Chondrocyte (in vitro differentiated cells): ENCODE results near the gene PGAM2. TPM values are rescaled to one million over a fixed set of nuclear protein-coding genes. Genes with fewer than 3 reads are reported as not detected.
"Not testable (repeated sequence)": the region's sequence is repeated elsewhere in the genome, so short reads cannot be mapped to it uniquely, and the experiment has no call there.

ENCODE experiments used
- DNase-seq: peaks from one replicate; pipeline ENCODE4 v3.0.0; 2021; ENCODE audit warnings: mixed read lengths, low spot score
- H3K27ac Mint-ChIP-seq: one replicate; pipeline ENCODE4 v1.8.0; 2021; ENCODE audit warnings: mild to moderate bottlenecking, moderate library complexity, mixed read lengths; ENCODE audit not compliant: unreplicated experiment
- H3K27me3 Mint-ChIP-seq: 2 replicates; pipeline ENCODE4 v1.8.0; 2021; ENCODE audit warnings: low read depth, mixed read lengths
- H3K36me3 Mint-ChIP-seq: 2 replicates; pipeline ENCODE4 v1.8.0; 2021; ENCODE audit warnings: low read depth, mixed read lengths
- H3K4me1 Mint-ChIP-seq: 2 replicates; pipeline ENCODE4 v1.8.0; 2021; ENCODE audit warnings: low read depth, mild to moderate bottlenecking, mixed read lengths
- H3K4me3 Mint-ChIP-seq: one replicate; pipeline ENCODE4 v1.8.0; 2021; ENCODE audit warnings: mild to moderate bottlenecking, moderate library complexity, mixed read lengths; ENCODE audit not compliant: unreplicated experiment
- H3K9me3 Mint-ChIP-seq: 2 replicates; pipeline ENCODE4 v1.8.0; 2021; ENCODE audit warnings: low read depth, mixed read lengths
- CTCF ChIP-seq: fragments of 200-600 bp; sonication (generic); IDR thresholded peaks from 2 replicates; pipeline ENCODE4 v1.5.0; 2021; ENCODE audit warnings: antibody characterized with exemption, mild to moderate bottlenecking, moderate library complexity
- microRNA-seq: library from miRNA; unstranded; fragments of <30 nt; microRNA quantifications from one replicate; pipeline ENCODE4 v1.2.0, GENCODE V29; 2020; ENCODE audit warnings: borderline number of aligned reads
- total RNA-seq: library from RNA; stranded (reverse); gene quantifications from 3 replicates; pipeline ENCODE4 v1.2.1, GENCODE V29; 2021

Gene PGAM2
- total RNA-seq, 1 donor from 2014 or later: 0.25 TPM

DNA sequence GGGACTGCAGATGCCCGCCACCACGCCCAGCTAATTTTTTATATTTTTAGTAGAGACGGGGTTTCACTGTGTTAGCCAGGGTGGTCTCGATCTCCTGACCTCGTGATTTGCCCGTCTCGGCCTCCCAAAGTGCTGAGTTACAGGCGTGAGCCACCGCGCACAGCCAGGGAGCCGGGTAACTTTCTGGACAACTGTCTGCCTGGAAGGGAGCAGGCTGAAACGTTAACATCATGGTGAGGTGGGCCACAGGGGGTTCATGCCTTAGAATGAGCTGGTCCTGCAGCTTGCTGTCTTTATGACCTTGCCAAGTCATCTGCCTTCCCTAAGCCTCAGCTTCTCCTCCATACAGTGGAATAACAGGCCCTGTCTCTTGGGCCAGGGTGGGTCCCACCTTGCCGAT is 34.0 kb downstream of the PGAM2 start:
- not testable (repeated sequence) for H3K4me1 Mint-ChIP-seq, H3K27me3 Mint-ChIP-seq, H3K9me3 Mint-ChIP-seq, H3K4me3 Mint-ChIP-seq, H3K27ac Mint-ChIP-seq, DNase-seq, H3K36me3 Mint-ChIP-seq

DNA sequence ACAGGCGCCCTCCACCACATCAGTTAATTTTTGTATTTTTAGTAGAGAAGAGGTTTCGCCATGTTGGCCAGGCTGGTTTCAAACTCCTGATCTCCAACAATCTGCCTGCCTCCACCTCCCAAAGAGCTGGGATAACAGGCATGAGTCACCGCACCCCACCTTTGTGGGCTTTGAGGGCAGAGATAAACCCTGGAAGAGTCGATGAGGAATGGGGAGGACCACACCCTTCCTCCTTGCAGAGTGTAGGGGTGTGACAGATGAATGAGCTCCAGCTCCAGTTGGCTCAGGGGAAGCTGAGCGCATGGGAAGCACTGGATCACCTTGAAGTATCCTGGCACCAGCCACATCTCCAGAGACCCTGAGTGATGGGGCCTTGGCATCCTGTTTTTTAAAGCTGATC is 35.3 kb downstream of the PGAM2 start:
- not testable (repeated sequence) for H3K27ac Mint-ChIP-seq, H3K4me3 Mint-ChIP-seq, H3K27me3 Mint-ChIP-seq, H3K4me1 Mint-ChIP-seq, DNase-seq, H3K36me3 Mint-ChIP-seq, H3K9me3 Mint-ChIP-seq

DNA sequence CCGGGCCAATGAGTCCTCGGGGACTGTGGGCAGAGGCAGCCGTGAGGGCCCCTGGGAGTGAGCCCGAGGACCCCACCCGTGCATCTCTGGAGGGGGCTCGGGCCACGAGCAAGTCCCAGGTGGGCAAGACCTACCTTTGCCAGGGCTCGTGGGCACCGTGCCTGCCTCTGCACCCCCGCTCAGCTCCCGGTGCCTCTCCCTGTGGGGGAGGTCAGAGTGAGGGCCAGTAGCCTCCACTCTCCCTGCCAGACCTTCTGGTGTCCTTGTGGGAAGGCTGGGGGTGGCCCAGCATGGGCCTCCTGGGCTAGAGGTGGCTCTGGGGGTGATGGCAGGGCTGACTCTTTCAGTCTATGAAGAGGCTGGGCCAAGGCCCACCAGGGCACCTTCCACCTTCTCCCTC is 35.9 kb downstream of the PGAM2 start:
- H3K27ac Mint-ChIP-seq, H3K9me3 Mint-ChIP-seq, H3K36me3 Mint-ChIP-seq, H3K4me1 Mint-ChIP-seq, H3K27me3 Mint-ChIP-seq, DNase-seq, H3K4me3 Mint-ChIP-seq: not testable (repeated sequence)

DNA sequence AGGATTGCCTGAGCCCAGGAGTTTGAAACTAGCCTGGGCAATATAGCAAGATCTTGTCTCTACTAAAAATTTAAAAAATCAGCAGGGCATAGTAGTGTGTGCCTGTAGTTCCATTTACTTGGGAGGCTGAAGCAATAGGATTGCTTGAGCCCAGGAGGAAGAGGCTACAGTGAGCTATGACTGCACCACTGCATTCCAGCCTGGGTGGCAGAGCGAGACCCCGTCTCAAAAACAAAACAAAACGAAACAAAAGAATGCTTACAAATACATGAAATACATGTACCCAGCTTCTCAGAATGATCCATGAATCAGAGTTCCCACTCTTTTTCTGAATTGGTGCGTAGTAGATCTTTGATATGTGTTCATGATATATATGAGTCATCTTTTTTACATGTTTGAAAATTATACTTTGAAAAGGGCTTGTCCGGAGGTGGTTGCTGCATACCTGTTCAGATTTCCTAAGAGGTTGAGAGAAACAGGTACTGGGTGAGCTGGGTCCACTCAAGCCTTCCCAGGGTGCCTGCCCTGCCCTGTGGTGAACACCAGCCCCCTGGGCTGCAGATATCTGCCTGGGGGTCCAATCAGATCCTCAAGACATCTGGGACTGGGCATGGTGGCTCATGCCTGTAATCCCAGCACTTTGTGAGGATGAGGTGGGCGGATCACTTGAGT is 42.4 kb downstream of the PGAM2 start:
- not testable (repeated sequence) for H3K36me3 Mint-ChIP-seq, H3K27me3 Mint-ChIP-seq, H3K27ac Mint-ChIP-seq, H3K4me3 Mint-ChIP-seq, DNase-seq, H3K9me3 Mint-ChIP-seq, H3K4me1 Mint-ChIP-seq

GRCh38 chr7:44022069-44022468 is 43.3 kb downstream of the PGAM2 start:
- H3K4me1 Mint-ChIP-seq, H3K9me3 Mint-ChIP-seq, H3K36me3 Mint-ChIP-seq, H3K27ac Mint-ChIP-seq, H3K4me3 Mint-ChIP-seq, DNase-seq, H3K27me3 Mint-ChIP-seq: not testable (repeated sequence)

GRCh38 chr7:44019825-44020224 is 45.5 kb downstream of the PGAM2 start:
- not testable (repeated sequence) for H3K27me3 Mint-ChIP-seq, H3K27ac Mint-ChIP-seq, H3K36me3 Mint-ChIP-seq, H3K4me1 Mint-ChIP-seq, DNase-seq, H3K4me3 Mint-ChIP-seq, H3K9me3 Mint-ChIP-seq

DNA sequence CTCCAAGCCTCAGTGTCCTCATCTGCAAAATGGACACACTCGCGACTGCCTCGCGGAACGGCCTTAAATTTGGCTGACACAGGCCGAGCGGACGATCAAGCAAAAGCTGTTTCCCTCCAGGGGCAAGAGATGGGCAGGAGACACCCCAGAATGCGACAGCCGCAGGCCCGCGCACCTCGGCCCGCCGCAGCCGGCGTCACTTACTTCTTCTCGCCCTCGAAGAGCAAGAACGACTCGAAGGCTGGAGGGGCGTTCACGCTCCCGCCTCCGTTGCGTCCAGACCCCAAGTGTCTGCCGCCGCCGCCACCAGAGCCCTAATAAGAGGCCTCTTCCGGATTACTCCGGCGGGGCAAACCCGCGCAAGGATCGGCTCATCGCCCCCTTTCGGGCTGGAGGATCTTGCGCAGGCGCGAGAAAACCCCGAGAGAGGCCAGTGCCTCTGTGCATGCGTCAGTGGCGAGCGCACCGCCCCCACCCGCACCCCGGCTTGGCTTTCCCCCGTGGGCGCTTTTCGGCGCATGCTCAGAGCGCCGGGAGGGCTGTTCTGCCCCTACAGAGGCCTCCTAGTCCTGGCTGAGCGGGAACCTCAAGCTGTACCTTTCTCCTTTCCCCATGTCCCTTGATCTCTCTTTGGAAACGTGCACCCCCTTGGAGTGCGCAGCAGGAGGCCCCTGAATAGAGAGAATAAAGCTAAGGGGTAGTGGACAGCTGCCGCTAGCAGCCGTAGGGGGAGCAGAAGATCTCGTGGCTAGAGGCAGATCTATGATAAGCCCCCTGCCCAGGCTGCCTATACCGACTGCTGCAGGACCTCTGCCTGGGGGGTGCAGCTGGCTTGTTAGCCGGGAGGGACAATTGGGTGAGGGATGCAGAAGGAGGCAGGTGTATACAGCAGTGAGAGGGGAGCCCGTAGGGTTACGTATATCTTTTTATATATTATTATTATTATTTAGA is 46.2 kb downstream of the PGAM2 start:
- peak overlapping the region; percentile 86 for H3K4me3 Mint-ChIP-seq
- not testable (repeated sequence) for H3K36me3 Mint-ChIP-seq, H3K4me1 Mint-ChIP-seq, H3K27me3 Mint-ChIP-seq, H3K9me3 Mint-ChIP-seq
- peak; percentile 98 for DNase-seq
- peak; percentile 84 for TF ChIP-seq CTCF
- peak overlapping the region; percentile 85 for H3K27ac Mint-ChIP-seq

GRCh38 chr7:44015090-44015489 is 50.3 kb downstream of the PGAM2 start:
- not testable (repeated sequence) for DNase-seq, H3K36me3 Mint-ChIP-seq, H3K9me3 Mint-ChIP-seq, H3K27ac Mint-ChIP-seq, H3K4me3 Mint-ChIP-seq, H3K4me1 Mint-ChIP-seq, H3K27me3 Mint-ChIP-seq

Small RNAs within 50 kb of the gene (microRNA-seq; reads per million reads assigned to microRNA genes)
- gene MIR6837 (not detected), gene MIR6838 (not detected)

Other genes starting within 250 kb of the PGAM2 start
- 70.2 to 76.9 TPM (median 72.9 TPM) in 3 replicates for gene MRPS24, start 196.1 kb downstream of the PGAM2 start, total RNA-seq
- gene URGCP, start 159.0 kb downstream of the PGAM2 start, total RNA-seq: 24.4 to 31.3 TPM (median 25.4 TPM) in 3 replicates
- gene UBE2D4, start 139.1 kb downstream of the PGAM2 start, total RNA-seq: 15.4 to 26.8 TPM (median 22.5 TPM) in 3 replicates
- not detected in 3 replicates for gene SPDYE1, start 67.7 kb downstream of the PGAM2 start, total RNA-seq
- 95.5 to 115 TPM (median 97.1 TPM) in 3 replicates for gene DBNL, start 20.9 kb downstream of the PGAM2 start, total RNA-seq
- 14.3 to 19.0 TPM (median 15.5 TPM) in 3 replicates for gene POLM, start 17.0 kb upstream of the PGAM2 start, total RNA-seq
- 242 to 422 TPM (median 412 TPM) in 3 replicates for gene AEBP1, start 38.8 kb upstream of the PGAM2 start, total RNA-seq
- gene POLD2, start 58.0 kb upstream of the PGAM2 start, total RNA-seq: 49.2 to 64.5 TPM (median 57.3 TPM) in 3 replicates
- not detected in 3 replicates for gene MYL7, start 75.8 kb upstream of the PGAM2 start, total RNA-seq
- gene GCK, start 123.9 kb upstream of the PGAM2 start, total RNA-seq: 0.31 to 0.44 TPM (median 0.37 TPM) in 3 replicates
- gene YKT6, start 135.4 kb upstream of the PGAM2 start, total RNA-seq: 126 to 133 TPM (median 131 TPM) in 3 replicates